Measurements from ENCODE around the gene PDAP1. TPM values are rescaled to one million over a fixed set of nuclear protein-coding genes. Genes with fewer than 3 reads are reported as not detected.

PDAP1 gene
- total and polyA plus RNA-seq, 2 of the 13 experiments (the other 11 are each of a cell fraction or from before 2014, with no cell fraction given): 13.0 to 100 TPM

DNA sequence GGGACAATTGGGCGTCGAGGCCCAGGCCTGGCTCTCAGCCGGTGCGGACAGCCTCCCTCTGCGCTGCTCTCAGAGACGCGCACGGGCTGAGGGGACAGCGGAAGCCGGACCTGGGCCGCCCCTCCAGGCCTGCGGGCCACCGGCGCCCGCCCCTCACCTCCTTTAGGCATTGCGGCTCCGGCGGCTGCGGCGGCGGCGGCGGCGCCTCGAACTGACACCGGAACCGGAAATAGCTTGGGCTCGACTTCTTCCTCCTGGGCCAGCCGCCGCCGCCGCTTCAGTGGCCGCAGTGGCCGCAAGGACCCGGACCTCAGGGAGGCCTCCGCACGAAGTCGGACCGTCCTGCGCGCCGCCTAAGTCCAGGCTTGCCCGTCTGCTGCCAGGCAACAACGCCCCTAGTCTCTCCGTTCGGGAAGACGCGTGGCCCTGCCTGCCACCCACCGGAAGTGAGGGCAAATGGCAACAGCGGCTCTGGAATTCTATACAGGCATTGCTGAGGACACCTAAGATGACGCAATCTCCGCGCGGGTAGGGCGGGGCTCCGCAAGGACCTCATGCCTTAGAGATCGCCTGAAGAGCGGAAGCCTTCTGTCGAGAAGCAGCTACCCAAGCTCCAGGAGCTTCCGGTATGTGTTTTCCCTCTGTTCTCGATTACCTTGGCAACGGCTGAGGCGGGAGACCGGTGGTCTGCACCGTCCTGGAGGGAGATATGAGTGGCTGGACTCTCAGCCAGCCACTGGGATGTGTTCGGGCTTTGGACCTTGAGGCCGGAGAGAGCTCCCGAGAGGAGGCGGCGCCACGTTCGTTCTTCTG, at the start of gene PDAP1, which contains the start of gene BUD31 (continued):
- TF ChIP-seq ETS1 (CRISPR knock-in tag; IDR thresholded peaks at IDR 0.05) (no peak), ZNF431 (CRISPR knock-in tag; IDR thresholded peaks at IDR 0.05; ENCODE audit: borderline replicate concordance, low read depth) (0 out of 2 replicates have a peak, but pooled peaks have one; percentile 16), SPEN (CRISPR knock-in tag; IDR thresholded peaks at IDR 0.05; ENCODE audit: low read depth) (peak; percentile 85), MIER2 (CRISPR knock-in tag; IDR thresholded peaks at IDR 0.05) (0 out of 2 replicates have a peak, but pooled peaks have one; percentile 47), ZNF891 (CRISPR knock-in tag; IDR thresholded peaks at IDR 0.05) (0 out of 2 replicates have a peak, but pooled peaks have one; percentile 47), MEIS2 (CRISPR knock-in tag; IDR thresholded peaks at IDR 0.05) (no peak; the same call in 1 of the 2 replicates), JUND (CRISPR knock-in tag; IDR thresholded peaks at IDR 0.05) (peak; percentile 89), ZNF839 (CRISPR knock-in tag; IDR thresholded peaks at IDR 0.05; ENCODE audit: borderline replicate concordance) (peak; percentile 76; the same call in 1 of the 2 replicates), MTA3 (CRISPR knock-in tag; IDR thresholded peaks at IDR 0.05) (no peak), ZFP36L1 (CRISPR knock-in tag; IDR thresholded peaks at IDR 0.05) (no peak; the same call in 1 of the 2 replicates), ZFP41 (CRISPR knock-in tag; IDR thresholded peaks at IDR 0.05; ENCODE audit: borderline replicate concordance) (no peak), ZNF205 (CRISPR knock-in tag; IDR thresholded peaks at IDR 0.05) (peak; percentile 74; the same call in 1 of the 2 replicates), ZFAT (CRISPR knock-in tag; conservative IDR thresholded peaks at IDR 0.05) (no peak), TP53 (CRISPR knock-in tag; conservative IDR thresholded peaks at IDR 0.05) (no peak), FOXP4 (CRISPR knock-in tag; IDR thresholded peaks at IDR 0.05) (peak; percentile 43; the same call in 1 of the 2 replicates), NFIB (CRISPR knock-in tag; IDR thresholded peaks at IDR 0.05; ENCODE audit: borderline replicate concordance) (no peak)
- TF ChIP-seq, protein P1, sequence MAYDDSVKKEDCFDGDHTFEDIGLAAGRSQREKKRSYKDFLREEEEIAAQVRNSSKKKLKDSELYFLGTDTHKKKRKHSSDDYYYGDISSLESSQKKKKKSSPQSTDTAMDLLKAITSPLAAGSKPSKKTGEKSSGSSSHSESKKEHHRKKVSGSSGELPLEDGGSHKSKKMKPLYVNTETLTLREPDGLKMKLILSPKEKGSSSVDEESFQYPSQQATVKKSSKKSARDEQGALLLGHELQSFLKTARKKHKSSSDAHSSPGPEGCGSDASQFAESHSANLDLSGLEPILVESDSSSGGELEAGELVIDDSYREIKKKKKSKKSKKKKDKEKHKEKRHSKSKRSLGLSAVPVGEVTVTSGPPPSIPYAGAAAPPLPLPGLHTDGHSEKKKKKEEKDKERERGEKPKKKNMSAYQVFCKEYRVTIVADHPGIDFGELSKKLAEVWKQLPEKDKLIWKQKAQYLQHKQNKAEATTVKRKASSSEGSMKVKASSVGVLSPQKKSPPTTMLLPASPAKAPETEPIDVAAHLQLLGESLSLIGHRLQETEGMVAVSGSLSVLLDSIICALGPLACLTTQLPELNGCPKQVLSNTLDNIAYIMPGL (CRISPR knock-in tag; IDR thresholded peaks at IDR 0.05; ENCODE audit: borderline replicate concordance in 1 of 2, low read depth in 1 of 2): peak; percentile 75 to 82
- TF ChIP-seq, protein P2, sequence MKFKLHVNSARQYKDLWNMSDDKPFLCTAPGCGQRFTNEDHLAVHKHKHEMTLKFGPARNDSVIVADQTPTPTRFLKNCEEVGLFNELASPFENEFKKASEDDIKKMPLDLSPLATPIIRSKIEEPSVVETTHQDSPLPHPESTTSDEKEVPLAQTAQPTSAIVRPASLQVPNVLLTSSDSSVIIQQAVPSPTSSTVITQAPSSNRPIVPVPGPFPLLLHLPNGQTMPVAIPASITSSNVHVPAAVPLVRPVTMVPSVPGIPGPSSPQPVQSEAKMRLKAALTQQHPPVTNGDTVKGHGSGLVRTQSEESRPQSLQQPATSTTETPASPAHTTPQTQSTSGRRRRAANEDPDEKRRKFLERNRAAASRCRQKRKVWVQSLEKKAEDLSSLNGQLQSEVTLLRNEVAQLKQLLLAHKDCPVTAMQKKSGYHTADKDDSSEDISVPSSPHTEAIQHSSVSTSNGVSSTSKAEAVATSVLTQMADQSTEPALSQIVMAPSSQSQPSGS (CRISPR knock-in tag; IDR thresholded peaks at IDR 0.05): peak; percentile 99
- TF ChIP-seq, protein P3, sequence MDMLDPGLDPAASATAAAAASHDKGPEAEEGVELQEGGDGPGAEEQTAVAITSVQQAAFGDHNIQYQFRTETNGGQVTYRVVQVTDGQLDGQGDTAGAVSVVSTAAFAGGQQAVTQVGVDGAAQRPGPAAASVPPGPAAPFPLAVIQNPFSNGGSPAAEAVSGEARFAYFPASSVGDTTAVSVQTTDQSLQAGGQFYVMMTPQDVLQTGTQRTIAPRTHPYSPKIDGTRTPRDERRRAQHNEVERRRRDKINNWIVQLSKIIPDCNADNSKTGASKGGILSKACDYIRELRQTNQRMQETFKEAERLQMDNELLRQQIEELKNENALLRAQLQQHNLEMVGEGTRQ (IDR thresholded peaks at IDR 0.05; ENCODE audit: low read depth, low read length): no peak
- TF ChIP-seq, protein P3 (CRISPR knock-in tag; IDR thresholded peaks at IDR 0.05; ENCODE audit: borderline replicate concordance): no peak
